SU-DHL-6 (cell line): ENCODE results near the gene CCDC141.

Experiments used
- H2AFZ ChIP-seq: fragments of 200-600 bp; sonication (generic); 2 replicates; pipeline ENCODE4 v1.6.1; 2014; ENCODE audit warnings: low read depth, mild to moderate bottlenecking, moderate library complexity, mixed read lengths, antibody characterized with exemption, low read length; ENCODE audit not compliant: severe bottlenecking
- H3F3A ChIP-seq: fragments of 200-600 bp; shearing (Covaris generic); 2 replicates; pipeline ENCODE4 v1.6.0; 2016; ENCODE audit warnings: antibody characterized with exemption, mild to moderate bottlenecking; ENCODE audit not compliant: insufficient read depth
- H3K27ac ChIP-seq: fragments of 200-600 bp; sonication (generic); 2 replicates; pipeline ENCODE4 v1.5.1; 2016; ENCODE audit warnings: low read depth, mild to moderate bottlenecking, low read length, moderate library complexity, mixed read lengths
- H3K27me3 ChIP-seq: fragments of 200-600 bp; sonication (generic), shearing (Covaris generic); 2 replicates; pipeline ENCODE4 v1.6.0; 2014; ENCODE audit warnings: mild to moderate bottlenecking, low read length
- H3K36me3 ChIP-seq: fragments of 200-600 bp; sonication (generic); 2 replicates; pipeline ENCODE4 v1.6.1; 2014; ENCODE audit warnings: mild to moderate bottlenecking, low read length, mixed read lengths
- H3K4me2 ChIP-seq: fragments of 300-600, 200-600 bp; shearing (Covaris generic), sonication (generic); 2 replicates; pipeline ENCODE4 v1.6.0; 2014; ENCODE audit warnings: low read length, low read depth, mild to moderate bottlenecking; ENCODE audit not compliant: poor library complexity, severe bottlenecking
- H3K4me3 ChIP-seq: fragments of 200-600 bp; sonication (generic); 2 replicates; pipeline ENCODE4 v1.5.1; 2014; ENCODE audit warnings: antibody characterized with exemption, low read length, mild to moderate bottlenecking, mixed read lengths; ENCODE audit not compliant: insufficient read depth, poor library complexity, severe bottlenecking
- H3K79me2 ChIP-seq: fragments of 200-600 bp; sonication (generic); 2 replicates; pipeline ENCODE4 v1.6.1; 2014; ENCODE audit warnings: mild to moderate bottlenecking, low read length, moderate library complexity; ENCODE audit not compliant: insufficient read depth
- H3K9ac ChIP-seq: fragments of 200-600 bp; sonication (generic); 2 replicates; pipeline ENCODE4 v1.7.0; 2014; ENCODE audit warnings: mild to moderate bottlenecking, low read length
- H3K9me2 ChIP-seq: fragments of 200-600 bp; sonication (generic); replicated peaks from 2 replicates; pipeline ENCODE4 v1.6.1; 2014; ENCODE audit warnings: low read length; ENCODE audit not compliant: insufficient read depth
- H3K9me3 ChIP-seq: fragments of 200-600 bp; sonication (generic); 2 replicates; pipeline ENCODE4 v1.6.1; 2014; ENCODE audit warnings: low read length, mixed read lengths; ENCODE audit not compliant: insufficient read depth
- H4K20me1 ChIP-seq: fragments of 200-600 bp; sonication (generic); 2 replicates; pipeline ENCODE4 v1.6.1; 2014; ENCODE audit warnings: low read depth, mild to moderate bottlenecking, antibody characterized with exemption, low read length, moderate library complexity, mixed read lengths
- EZH2phosphoT487 ChIP-seq: fragments of 200-600 bp; sonication (generic), shearing (Covaris generic); conservative IDR thresholded peaks from 2 replicates; pipeline ENCODE4 v1.6.1; 2018; ENCODE audit warnings: mild to moderate bottlenecking, antibody characterized with exemption, low read length, moderate library complexity, mixed read lengths
- TF ChIP-seq, protein P1 (sequence below): fragments of 200-600 bp; sonication (generic); IDR thresholded peaks from one replicate; pipeline ENCODE4 v1.5.1; 2017; ENCODE audit warnings: antibody characterized with exemption, mild to moderate bottlenecking, low read length, moderate library complexity; ENCODE audit not compliant: insufficient read depth, poor library complexity, severe bottlenecking

Gene CCDC141

DNA sequence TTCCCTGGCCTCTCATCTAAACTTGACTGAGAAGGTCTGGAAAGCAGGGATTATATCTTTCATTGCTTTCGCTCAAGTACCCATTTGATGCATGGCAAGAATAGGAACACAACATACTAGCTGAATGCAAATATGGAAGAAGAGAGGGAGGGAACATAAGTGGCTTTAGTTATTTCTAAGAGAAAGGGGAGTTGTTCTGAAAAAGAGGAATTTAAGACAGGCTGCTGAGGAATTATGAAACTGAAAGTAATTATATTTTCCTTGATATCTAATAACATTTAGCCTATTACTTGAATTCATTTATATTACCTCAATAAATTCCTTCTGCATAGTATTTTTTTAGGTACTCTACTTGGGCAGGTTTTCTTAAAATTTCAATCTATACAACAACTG, 136.9 kb downstream of the CCDC141 start:
- Histone ChIP-seq H4K20me1 (no peaks in the 10 kb centered on the region), H3K4me3 (no peak overlapping the region), H3K27ac (no peak overlapping the region), H2AFZ (no peak overlapping the region), H3K9me2 (no peaks in the 10 kb centered on the region), H3K9me3 (no peaks in the 10 kb centered on the region), H3F3A (no peaks in the 10 kb centered on the region), H3K27me3 (no peaks in the 10 kb centered on the region), H3K4me2 (no peak overlapping the region), H3K79me2 (no peaks in the 10 kb centered on the region), H3K9ac (no peak overlapping the region), H3K36me3 (no peaks in the 10 kb centered on the region)
- TF ChIP-seq EZH2phosphoT487 = no peak
- TF ChIP-seq, protein P1, sequence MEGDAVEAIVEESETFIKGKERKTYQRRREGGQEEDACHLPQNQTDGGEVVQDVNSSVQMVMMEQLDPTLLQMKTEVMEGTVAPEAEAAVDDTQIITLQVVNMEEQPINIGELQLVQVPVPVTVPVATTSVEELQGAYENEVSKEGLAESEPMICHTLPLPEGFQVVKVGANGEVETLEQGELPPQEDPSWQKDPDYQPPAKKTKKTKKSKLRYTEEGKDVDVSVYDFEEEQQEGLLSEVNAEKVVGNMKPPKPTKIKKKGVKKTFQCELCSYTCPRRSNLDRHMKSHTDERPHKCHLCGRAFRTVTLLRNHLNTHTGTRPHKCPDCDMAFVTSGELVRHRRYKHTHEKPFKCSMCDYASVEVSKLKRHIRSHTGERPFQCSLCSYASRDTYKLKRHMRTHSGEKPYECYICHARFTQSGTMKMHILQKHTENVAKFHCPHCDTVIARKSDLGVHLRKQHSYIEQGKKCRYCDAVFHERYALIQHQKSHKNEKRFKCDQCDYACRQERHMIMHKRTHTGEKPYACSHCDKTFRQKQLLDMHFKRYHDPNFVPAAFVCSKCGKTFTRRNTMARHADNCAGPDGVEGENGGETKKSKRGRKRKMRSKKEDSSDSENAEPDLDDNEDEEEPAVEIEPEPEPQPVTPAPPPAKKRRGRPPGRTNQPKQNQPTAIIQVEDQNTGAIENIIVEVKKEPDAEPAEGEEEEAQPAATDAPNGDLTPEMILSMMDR = no peak

- H3K4me2 ChIP-seq = no peak overlapping the region
- no peaks in the 10 kb centered on the region for H3K27me3 ChIP-seq
- no peaks in the 10 kb centered on the region for H3K79me2 ChIP-seq
- TF ChIP-seq, protein P1 = no peak
- TF ChIP-seq EZH2phosphoT487 = no peak
- H3K4me3 ChIP-seq = no peak overlapping the region
- H3K36me3 ChIP-seq = no peaks in the 10 kb centered on the region
- no peak overlapping the region for H3K27ac ChIP-seq
- no peaks in the 10 kb centered on the region for H3K9me3 ChIP-seq
- H4K20me1 ChIP-seq = no peaks in the 10 kb centered on the region
- H3K9ac ChIP-seq = no peak overlapping the region
- H3F3A ChIP-seq = no peaks in the 10 kb centered on the region
- H2AFZ ChIP-seq = no peak overlapping the region
- no peaks in the 10 kb centered on the region for H3K9me2 ChIP-seq
Measured at GRCh38 chr2:178912416-178913048, 137.4 kb downstream of the CCDC141 start.

DNA sequence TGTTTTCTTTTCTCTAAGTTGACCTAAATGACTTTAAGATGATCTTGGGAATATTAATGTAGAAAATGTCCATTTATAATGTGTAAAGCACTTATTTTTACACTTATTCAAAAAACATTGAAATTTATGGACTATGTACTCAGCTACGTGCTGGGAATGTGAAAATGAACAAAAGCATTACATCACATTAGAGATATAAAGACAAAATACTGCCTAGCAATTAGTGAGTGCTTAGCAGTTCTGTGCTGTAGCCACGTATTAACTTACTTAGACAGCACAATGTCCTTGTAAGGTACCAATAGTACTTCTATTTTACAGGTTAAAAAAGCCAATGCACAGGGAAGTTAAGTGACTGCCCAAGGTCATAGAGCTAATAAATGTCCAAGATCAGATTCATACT, 138.9 kb downstream of the CCDC141 start:
- no peaks in the 10 kb centered on the region for H3K79me2 ChIP-seq
- no peak overlapping the region for H3K9ac ChIP-seq
- no peaks in the 10 kb centered on the region for H3K27me3 ChIP-seq
- no peaks in the 10 kb centered on the region for H4K20me1 ChIP-seq
- H3K9me3 ChIP-seq = no peaks in the 10 kb centered on the region
- TF ChIP-seq, protein P1 = no peak
- TF ChIP-seq EZH2phosphoT487 = no peak
- H3F3A ChIP-seq = no peaks in the 10 kb centered on the region
- H2AFZ ChIP-seq = no peak overlapping the region
- no peaks in the 10 kb centered on the region for H3K36me3 ChIP-seq
- H3K4me2 ChIP-seq = no peak overlapping the region
- no peak overlapping the region for H3K4me3 ChIP-seq
- no peaks in the 10 kb centered on the region for H3K9me2 ChIP-seq
- no peak overlapping the region for H3K27ac ChIP-seq

DNA sequence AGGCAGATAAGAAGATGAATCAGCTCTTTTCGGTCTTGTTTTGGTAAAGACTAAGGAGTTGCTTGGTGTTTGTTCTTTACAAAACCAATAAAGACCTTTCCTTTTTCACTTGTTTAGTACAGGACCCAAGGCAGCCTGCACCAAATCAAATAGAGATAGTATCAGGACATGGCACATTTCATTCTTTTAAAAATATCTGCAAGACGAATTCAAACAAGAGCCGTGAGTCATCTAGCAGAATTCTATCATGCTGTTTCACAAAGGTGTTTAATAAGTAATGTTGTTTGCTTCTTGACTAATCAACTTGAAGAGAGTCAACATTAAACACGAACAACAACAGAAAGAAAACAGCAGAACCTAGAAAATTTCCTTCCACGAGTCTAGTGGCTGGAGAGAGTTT, 139.9 kb downstream of the CCDC141 start:
- no peak overlapping the region for H2AFZ ChIP-seq
- H3K9me3 ChIP-seq = no peaks in the 10 kb centered on the region
- no peaks in the 10 kb centered on the region for H3K36me3 ChIP-seq

More for the DNA sequence above, 139.9 kb downstream of the CCDC141 start:
- H3F3A ChIP-seq = no peaks in the 10 kb centered on the region
- H3K9ac ChIP-seq = no peak overlapping the region
- no peaks in the 10 kb centered on the region for H3K79me2 ChIP-seq
- TF ChIP-seq, protein P1 = no peak
- no peak for TF ChIP-seq EZH2phosphoT487
- H3K27me3 ChIP-seq = no peaks in the 10 kb centered on the region
- no peak overlapping the region for H3K4me3 ChIP-seq
- no peaks in the 10 kb centered on the region for H3K9me2 ChIP-seq
- no peak overlapping the region for H3K4me2 ChIP-seq
- no peak overlapping the region for H3K27ac ChIP-seq
- no peaks in the 10 kb centered on the region for H4K20me1 ChIP-seq
